HG02642 (cell line): ENCODE data around the gene CUBN.

Experiments used
- ATAC-seq: cut with Tn5 transposase; IDR thresholded peaks from one replicate; pipeline ENCODE4 v1.9.1; 2021; ENCODE audit warnings: mild to moderate bottlenecking; ENCODE audit not compliant: unreplicated experiment, poor library complexity

The CUBN gene

GRCh38 chr10:17129741-17130140 is at the start of gene CUBN:
CUBN (minus strand) TSS chr10:17129811; CDS start chr10:17129765, 46 bp downstream.
- ATAC-seq, result no peak

- no peak for ATAC-seq
Observed at GRCh38 chr10:17179002-17179401, 49.4 kb upstream of the CUBN start.

GRCh38 chr10:17178006-17178405 is 48.4 kb upstream of the CUBN start:
- no peak for ATAC-seq

GRCh38 chr10:17177014-17177413 is 47.4 kb upstream of the CUBN start:
- no peak for ATAC-seq

- no peak for ATAC-seq
Observed at GRCh38 chr10:17176091-17176490, 46.5 kb upstream of the CUBN start.

GRCh38 chr10:17175551-17175950 is 45.9 kb upstream of the CUBN start:
- no peak for ATAC-seq

- no peak for ATAC-seq
Observed at GRCh38 chr10:17174626-17175025, 45.0 kb upstream of the CUBN start.

- ATAC-seq, result no peak
Observed at GRCh38 chr10:17171141-17171641, 41.6 kb upstream of the CUBN start.

- ATAC-seq, result no peak
Observed at GRCh38 chr10:17169803-17170202, 40.2 kb upstream of the CUBN start.

- no peak for ATAC-seq
Observed at GRCh38 chr10:17166699-17167098, 37.1 kb upstream of the CUBN start.

- ATAC-seq, result no peak
Observed at GRCh38 chr10:17162828-17163227, 33.2 kb upstream of the CUBN start.

GRCh38 chr10:17161775-17162174 is 32.2 kb upstream of the CUBN start:
- no peak for ATAC-seq

GRCh38 chr10:17157024-17157423 is 27.4 kb upstream of the CUBN start:
- no peak for ATAC-seq

- ATAC-seq, result no peak
Observed at GRCh38 chr10:17155826-17156225, 26.2 kb upstream of the CUBN start.

- no peak for ATAC-seq
Observed at GRCh38 chr10:17154116-17154515, 24.5 kb upstream of the CUBN start.

- ATAC-seq, result no peak
Observed at GRCh38 chr10:17153321-17153720, 23.7 kb upstream of the CUBN start.

- no peak for ATAC-seq
Observed at GRCh38 chr10:17151716-17152115, 22.1 kb upstream of the CUBN start.

- ATAC-seq, result no peak
Observed at GRCh38 chr10:17147884-17148489, 18.4 kb upstream of the CUBN start.

GRCh38 chr10:17146892-17147291 is 17.3 kb upstream of the CUBN start:
- ATAC-seq, result no peak

- no peak for ATAC-seq
Observed at GRCh38 chr10:17145239-17145638, 15.6 kb upstream of the CUBN start.

- ATAC-seq, result no peak
Observed at GRCh38 chr10:17144757-17145156, 15.1 kb upstream of the CUBN start.

GRCh38 chr10:17144032-17144431 is 14.4 kb upstream of the CUBN start:
- ATAC-seq, result no peak
